Type B pancreatic cell (in vitro differentiated cells): ENCODE measurements around the gene BATF. TPM values are rescaled to one million over a fixed set of nuclear protein-coding genes. Genes with fewer than 3 reads are reported as not detected.

Experiments used
- DNase-seq: peaks from one replicate; pipeline ENCODE4 v3.0.0; 2021; ENCODE audit warnings: mixed read lengths; ENCODE audit not compliant: unreplicated experiment; ENCODE audit errors: extremely low spot score
- H3K27ac Mint-ChIP-seq: 2 replicates; pipeline ENCODE4 v1.8.0; 2021; ENCODE audit warnings: mild to moderate bottlenecking, mixed read lengths
- H3K27me3 Mint-ChIP-seq: 2 replicates; pipeline ENCODE4 v1.8.0; 2021; ENCODE audit warnings: mixed read lengths
- H3K36me3 Mint-ChIP-seq: 2 replicates; pipeline ENCODE4 v1.8.0; 2021; ENCODE audit warnings: mixed read lengths
- H3K4me1 Mint-ChIP-seq: one replicate; pipeline ENCODE4 v1.8.0; 2021; ENCODE audit warnings: mixed read lengths; ENCODE audit not compliant: unreplicated experiment
- H3K4me3 Mint-ChIP-seq: 2 replicates; pipeline ENCODE4 v1.8.0; 2021; ENCODE audit warnings: mild to moderate bottlenecking, mixed read lengths
- H3K9me3 Mint-ChIP-seq: 2 replicates; pipeline ENCODE4 v1.8.0; 2021; ENCODE audit warnings: mixed read lengths
- total RNA-seq: library from RNA; stranded (reverse); gene quantifications from 2 replicates; pipeline ENCODE4 v1.2.1, GENCODE V29; 2021; ENCODE audit warnings: low replicate concordance
- TF ChIP-seq, protein P1 (sequence below): fragments of 200-600 bp; sonication (generic); conservative IDR thresholded peaks from 2 replicates; pipeline ENCODE4 v1.5.0; 2021; ENCODE audit warnings: antibody characterized with exemption, mild to moderate bottlenecking

BATF gene
- total RNA-seq, 1 donor from 2014 or later: 2.6 TPM

- Mint-ChIP-seq H3K4me1 (peaks cover 7% of the 10 kb centered on the region), H3K27me3 (peaks cover 3% of the 10 kb centered on the region), H3K36me3 (no peaks in the 10 kb centered on the region), H3K4me3 (no peak overlapping the region), H3K9me3 (peaks cover 3% of the 10 kb centered on the region), H3K27ac (no peak overlapping the region)
- DNase-seq: no peak
- TF ChIP-seq, protein P1, sequence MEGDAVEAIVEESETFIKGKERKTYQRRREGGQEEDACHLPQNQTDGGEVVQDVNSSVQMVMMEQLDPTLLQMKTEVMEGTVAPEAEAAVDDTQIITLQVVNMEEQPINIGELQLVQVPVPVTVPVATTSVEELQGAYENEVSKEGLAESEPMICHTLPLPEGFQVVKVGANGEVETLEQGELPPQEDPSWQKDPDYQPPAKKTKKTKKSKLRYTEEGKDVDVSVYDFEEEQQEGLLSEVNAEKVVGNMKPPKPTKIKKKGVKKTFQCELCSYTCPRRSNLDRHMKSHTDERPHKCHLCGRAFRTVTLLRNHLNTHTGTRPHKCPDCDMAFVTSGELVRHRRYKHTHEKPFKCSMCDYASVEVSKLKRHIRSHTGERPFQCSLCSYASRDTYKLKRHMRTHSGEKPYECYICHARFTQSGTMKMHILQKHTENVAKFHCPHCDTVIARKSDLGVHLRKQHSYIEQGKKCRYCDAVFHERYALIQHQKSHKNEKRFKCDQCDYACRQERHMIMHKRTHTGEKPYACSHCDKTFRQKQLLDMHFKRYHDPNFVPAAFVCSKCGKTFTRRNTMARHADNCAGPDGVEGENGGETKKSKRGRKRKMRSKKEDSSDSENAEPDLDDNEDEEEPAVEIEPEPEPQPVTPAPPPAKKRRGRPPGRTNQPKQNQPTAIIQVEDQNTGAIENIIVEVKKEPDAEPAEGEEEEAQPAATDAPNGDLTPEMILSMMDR: no peak
These were observed 3.7 kb downstream of the BATF start for GRCh38 chr14:75525969-75526368.

GRCh38 chr14:75527449-75528163, 5.3 kb downstream of the BATF start:
- no peaks in the 10 kb centered on the region for H3K36me3 Mint-ChIP-seq
- H3K27me3 Mint-ChIP-seq: no peaks in the 10 kb centered on the region
- H3K9me3 Mint-ChIP-seq: no peaks in the 10 kb centered on the region
- no peak overlapping the region for H3K27ac Mint-ChIP-seq
- TF ChIP-seq, protein P1: no peak
- H3K4me3 Mint-ChIP-seq: no peak overlapping the region
- no peak for DNase-seq
- no peaks in the 10 kb centered on the region for H3K4me1 Mint-ChIP-seq

DNA sequence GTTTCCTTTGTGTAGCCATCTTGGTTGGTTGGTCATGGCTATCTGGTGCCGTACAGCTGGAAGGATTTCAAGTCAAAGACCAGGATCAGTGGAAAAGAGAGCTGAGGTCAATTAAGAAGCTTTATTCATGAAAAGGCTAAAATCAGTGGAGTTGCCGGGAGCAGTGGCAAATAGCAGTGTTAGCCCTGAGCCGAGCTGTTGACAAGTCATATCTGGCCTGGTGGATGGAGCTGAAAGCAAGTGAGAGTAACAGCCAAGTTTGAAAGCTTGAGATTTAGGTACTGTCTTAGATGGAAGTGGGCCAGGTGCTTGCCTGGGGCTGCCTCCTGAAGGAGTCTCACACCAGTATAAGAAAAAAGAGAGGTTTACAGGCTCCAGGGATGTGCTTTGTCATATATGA, 9.0 kb downstream of the BATF start:
- no peaks in the 10 kb centered on the region for H3K27me3 Mint-ChIP-seq
- H3K27ac Mint-ChIP-seq: no peak overlapping the region
- no peak overlapping the region for H3K4me3 Mint-ChIP-seq
- peaks cover 5% of the 10 kb centered on the region for H3K4me1 Mint-ChIP-seq
- DNase-seq: peak; percentile 15
- TF ChIP-seq, protein P1: no peak
- no peaks in the 10 kb centered on the region for H3K9me3 Mint-ChIP-seq
- no peaks in the 10 kb centered on the region for H3K36me3 Mint-ChIP-seq

GRCh38 chr14:75531660-75532317, 9.5 kb downstream of the BATF start:
- no peak for DNase-seq
- Mint-ChIP-seq H3K4me3 (no peak overlapping the region), H3K36me3 (no peaks in the 10 kb centered on the region), H3K27me3 (no peaks in the 10 kb centered on the region), H3K9me3 (no peaks in the 10 kb centered on the region), H3K4me1 (peaks cover 6% of the 10 kb centered on the region), H3K27ac (no peak overlapping the region)
- TF ChIP-seq, protein P1: no peak

- Mint-ChIP-seq H3K4me3 (no peak overlapping the region), H3K9me3 (no peaks in the 10 kb centered on the region), H3K36me3 (no peaks in the 10 kb centered on the region), H3K4me1 (peaks cover 10% of the 10 kb centered on the region), H3K27ac (no peak overlapping the region), H3K27me3 (no peaks in the 10 kb centered on the region)
- TF ChIP-seq, protein P1: no peak
- peak; percentile 1 for DNase-seq
These were observed 11.7 kb downstream of the BATF start for GRCh38 chr14:75533791-75534555.
